Measurements from ENCODE around the gene DNAH3. TPM values are rescaled to one million over a fixed set of nuclear protein-coding genes. Genes with fewer than 3 reads are reported as not detected.

Gene DNAH3
- total and polyA plus RNA-seq, 2 of the 13 experiments (the other 11 are each of a cell fraction or from before 2014, with no cell fraction given): 0.07 to 0.08 TPM

DNA sequence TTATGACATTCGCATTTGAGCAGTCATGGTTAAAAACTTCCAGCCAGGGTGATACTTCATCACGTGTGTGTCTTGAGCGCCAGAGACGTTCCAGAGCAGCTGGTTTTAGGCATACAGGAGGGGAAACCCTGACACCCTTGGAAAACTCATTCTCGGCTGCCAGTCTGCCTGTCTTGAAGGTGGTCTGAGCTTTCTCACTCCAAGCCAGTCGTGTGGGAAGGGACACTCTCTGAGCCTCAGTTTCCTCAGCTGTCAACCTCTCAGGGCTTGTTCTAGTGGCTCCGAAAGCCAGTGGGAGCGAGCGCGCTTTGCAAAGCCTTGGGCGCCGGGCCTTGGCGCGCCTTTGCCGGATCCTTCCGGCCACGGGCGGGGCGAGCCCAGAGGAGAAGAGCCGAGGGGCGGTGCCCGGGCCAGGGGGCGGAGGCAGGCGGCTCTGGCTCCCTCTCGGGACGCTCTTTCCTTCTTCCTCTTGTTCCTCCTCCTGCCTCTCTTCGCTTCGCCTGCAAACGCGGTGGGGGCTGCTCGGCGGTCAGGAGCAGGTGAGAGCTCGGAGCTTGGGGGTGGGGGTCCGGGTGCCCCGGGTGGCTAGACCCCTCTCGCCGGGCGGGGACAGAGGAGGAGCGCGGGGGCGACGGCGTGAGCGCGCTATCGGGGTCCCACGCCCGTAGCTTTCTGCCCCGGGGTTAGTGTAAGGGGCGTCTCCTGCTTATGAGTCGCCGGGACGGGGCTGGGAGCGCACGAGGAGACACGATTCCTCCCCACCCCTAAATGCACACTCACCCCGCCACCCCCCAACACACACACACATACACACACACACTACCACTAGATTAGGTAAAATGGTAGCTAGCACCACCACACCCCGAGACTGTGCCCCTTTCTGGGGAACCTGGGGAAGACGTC, 7.8 kb upstream of the DNAH3 start, which contains the start of gene LDAF1 (continued):
- TF ChIP-seq ZFX (CRISPR knock-in tag; IDR thresholded peaks at IDR 0.05; ENCODE audit: low read depth) (peak; percentile 55), ADNP (CRISPR knock-in tag; IDR thresholded peaks at IDR 0.05) (no peak), ZNF543 (CRISPR knock-in tag; IDR thresholded peaks at IDR 0.05) (peak; percentile 73; the same call in 1 of the 2 replicates), ZSCAN20 (CRISPR knock-in tag; IDR thresholded peaks at IDR 0.05; ENCODE audit: borderline replicate concordance) (0 out of 2 replicates have a peak, but pooled peaks have one; percentile 52), KAT8 (CRISPR knock-in tag; IDR thresholded peaks at IDR 0.05) (peak; percentile 72), KDM5B (CRISPR knock-in tag; IDR thresholded peaks at IDR 0.05; ENCODE audit: borderline replicate concordance) (peak; percentile 79; the same call in 1 of the 2 replicates), KLF6 (CRISPR knock-in tag; IDR thresholded peaks at IDR 0.05) (no peak), ZNF614 (CRISPR knock-in tag; IDR thresholded peaks at IDR 0.05; ENCODE audit: borderline replicate concordance) (peak; percentile 72; the same call in 1 of the 2 replicates), PHF21A (CRISPR knock-in tag; IDR thresholded peaks at IDR 0.05) (peak; percentile 45; the same call in 1 of the 2 replicates), MXD4 (CRISPR knock-in tag; IDR thresholded peaks at IDR 0.05) (peak; percentile 40; the same call in 1 of the 2 replicates), NFKB2 (CRISPR knock-in tag; IDR thresholded peaks at IDR 0.05; ENCODE audit: borderline replicate concordance) (peak; percentile 42; the same call in 1 of the 2 replicates), ZNF703 (CRISPR knock-in tag; IDR thresholded peaks at IDR 0.05; ENCODE audit: borderline replicate concordance) (peak; percentile 78; the same call in 1 of the 2 replicates), SAFB2 (CRISPR knock-in tag; IDR thresholded peaks at IDR 0.05; ENCODE audit: borderline replicate concordance, low read depth) (peak; percentile 88; the same call in 1 of the 2 replicates), KDM3A (CRISPR knock-in tag; IDR thresholded peaks at IDR 0.05; ENCODE audit: low read depth) (peak; percentile 85), ELF1 (CRISPR knock-in tag; IDR thresholded peaks at IDR 0.05) (peak; percentile 56), ETV5 (CRISPR knock-in tag; IDR thresholded peaks at IDR 0.05; ENCODE audit: borderline replicate concordance) (peak; percentile 93), GABPB1 (CRISPR knock-in tag; IDR thresholded peaks at IDR 0.05) (peak; percentile 85), ZNF644 (CRISPR knock-in tag; IDR thresholded peaks at IDR 0.05; ENCODE audit: low read depth) (no peak), KDM2A (CRISPR knock-in tag; IDR thresholded peaks at IDR 0.05; ENCODE audit: borderline replicate concordance, low read depth) (peak; percentile 83; the same call in 1 of the 2 replicates), ZNF274 (CRISPR knock-in tag; IDR thresholded peaks at IDR 0.05) (peak; percentile 85; the same call in 1 of the 2 replicates)
- TF ChIP-seq, protein P1, sequence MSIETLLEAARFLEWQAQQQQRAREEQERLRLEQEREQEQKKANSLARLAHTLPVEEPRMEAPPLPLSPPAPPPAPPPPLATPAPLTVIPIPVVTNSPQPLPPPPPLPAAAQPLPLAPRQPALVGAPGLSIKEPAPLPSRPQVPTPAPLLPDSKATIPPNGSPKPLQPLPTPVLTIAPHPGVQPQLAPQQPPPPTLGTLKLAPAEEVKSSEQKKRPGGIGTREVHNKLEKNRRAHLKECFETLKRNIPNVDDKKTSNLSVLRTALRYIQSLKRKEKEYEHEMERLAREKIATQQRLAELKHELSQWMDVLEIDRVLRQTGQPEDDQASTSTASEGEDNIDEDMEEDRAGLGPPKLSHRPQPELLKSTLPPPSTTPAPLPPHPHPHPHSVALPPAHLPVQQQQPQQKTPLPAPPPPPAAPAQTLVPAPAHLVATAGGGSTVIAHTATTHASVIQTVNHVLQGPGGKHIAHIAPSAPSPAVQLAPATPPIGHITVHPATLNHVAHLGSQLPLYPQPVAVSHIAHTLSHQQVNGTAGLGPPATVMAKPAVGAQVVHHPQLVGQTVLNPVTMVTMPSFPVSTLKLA (IDR thresholded peaks at IDR 0.05): no peak
- TF ChIP-seq, protein P2, sequence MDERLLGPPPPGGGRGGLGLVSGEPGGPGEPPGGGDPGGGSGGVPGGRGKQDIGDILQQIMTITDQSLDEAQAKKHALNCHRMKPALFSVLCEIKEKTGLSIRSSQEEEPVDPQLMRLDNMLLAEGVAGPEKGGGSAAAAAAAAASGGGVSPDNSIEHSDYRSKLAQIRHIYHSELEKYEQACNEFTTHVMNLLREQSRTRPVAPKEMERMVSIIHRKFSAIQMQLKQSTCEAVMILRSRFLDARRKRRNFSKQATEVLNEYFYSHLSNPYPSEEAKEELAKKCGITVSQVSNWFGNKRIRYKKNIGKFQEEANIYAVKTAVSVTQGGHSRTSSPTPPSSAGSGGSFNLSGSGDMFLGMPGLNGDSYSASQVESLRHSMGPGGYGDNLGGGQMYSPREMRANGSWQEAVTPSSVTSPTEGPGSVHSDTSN (CRISPR knock-in tag; IDR thresholded peaks at IDR 0.05): no peak

Data from HepG2 (cell line).